Right ventricle myocardium inferior (tissue), 1 donor: ENCODE measurements around the gene WFS1. TPM values are rescaled to one million over a fixed set of nuclear protein-coding genes. Genes with fewer than 3 reads are reported as not detected.

Source experiments
- total RNA-seq: library from RNA; stranded (reverse); fragmentation: NEBNext Ultra II Directional; extraction: Animal tissue kit (Norgen Biotek cat#: 25700); gene quantifications from one replicate; pipeline ENCODE4 v1.2.1, GENCODE V29; 2021
- donor health status: DM: no; HTN: yes; CAD: no; lungs with severe emphysema.

The WFS1 gene
- total RNA-seq, 1 donor from 2014 or later = 88.4 TPM

Other genes starting within 250 kb of the WFS1 start
- gene JAKMIP1, start 69.3 kb upstream of the WFS1 start, total RNA-seq = not detected
- 12.3 TPM for gene PPP2R2C, start 202.8 kb downstream of the WFS1 start, total RNA-seq